ENCODE measurements around the gene MGST1. TPM values are rescaled to one million over a fixed set of nuclear protein-coding genes. Genes with fewer than 3 reads are reported as not detected.

MGST1 gene
- 10 to 100 TPM in 3 of 4 donors, 1 to 10 TPM in 1; 4.6 to 85.6 (median 22.8) TPM for total RNA-seq

- peak; percentile 19 to 60 for DNase-seq
- Histone ChIP-seq H3K9me3 (no peaks in the 10 kb centered on the region), H3K27me3 (no peaks in the 10 kb centered on the region), H3K4me1 (no peaks in the 10 kb centered on the region), H3K27ac (peak within 1 kb of the TSS; percentile 62 to 69), H3K36me3 (no peaks in the 10 kb centered on the region), H3K4me3 (peak within 1 kb of the TSS; percentile 26 to 31)
- intact Hi-C loops (cut with DNase I; ENCODE audit: low total_unique reads), result no loop called here
- peak in 1 of 2 donors; percentile 20 for TF ChIP-seq POLR2A (IDR thresholded peaks at IDR 0.05)
- no peak for TF ChIP-seq CTCF (IDR thresholded peaks at IDR 0.05)
Measured at GRCh38 chr12:16347391-16348298, at the start of gene MGST1. TSS of gene MGST1 (plus strand) at chr12:16347645. CDS start at chr12:16354253, 6,608 bp downstream.

GRCh38 chr12:16299403-16299802, 48.0 kb upstream of the MGST1 start:
- Histone ChIP-seq H3K4me1 (no peaks in the 10 kb centered on the region), H3K4me3 (no peak overlapping the region), H3K9me3 (no peaks in the 10 kb centered on the region), H3K36me3 (no peaks in the 10 kb centered on the region), H3K27me3 (no peaks in the 10 kb centered on the region), H3K27ac (no peak overlapping the region)
- peak in 1 of 2 donors; percentile 14 for DNase-seq
- intact Hi-C loops (cut with DNase I; ENCODE audit: low total_unique reads), result no loop called here
- TF ChIP-seq POLR2A (IDR thresholded peaks at IDR 0.05) (no peak), CTCF (IDR thresholded peaks at IDR 0.05) (no peak)

GRCh38 chr12:16300122-16300521, 47.3 kb upstream of the MGST1 start:
- intact Hi-C loops (cut with DNase I; ENCODE audit: low total_unique reads), result no loop called here
- no peak overlapping the region for H3K4me3 ChIP-seq
- no peaks in the 10 kb centered on the region for H3K36me3 ChIP-seq
- no peaks in the 10 kb centered on the region for H3K9me3 ChIP-seq
- TF ChIP-seq CTCF (IDR thresholded peaks at IDR 0.05), result no peak
- TF ChIP-seq POLR2A (IDR thresholded peaks at IDR 0.05), result no peak
- H3K27ac ChIP-seq, result peak overlapping the region in 1 of 2 donors; percentile 50
- H3K4me1 ChIP-seq, result no peaks in the 10 kb centered on the region
- DNase-seq, result no peak
- no peaks in the 10 kb centered on the region for H3K27me3 ChIP-seq

- H3K9me3 ChIP-seq, result no peaks in the 10 kb centered on the region
- intact Hi-C loops (cut with DNase I; ENCODE audit: low total_unique reads), result no loop called here
- H3K27ac ChIP-seq, result peak overlapping the region in 1 of 2 donors; percentile 50
- peak; percentile 18 to 50 for DNase-seq
- H3K4me3 ChIP-seq, result no peak overlapping the region
- H3K4me1 ChIP-seq, result no peaks in the 10 kb centered on the region
- H3K27me3 ChIP-seq, result no peaks in the 10 kb centered on the region
- no peak for TF ChIP-seq POLR2A (IDR thresholded peaks at IDR 0.05)
- no peak for TF ChIP-seq CTCF (IDR thresholded peaks at IDR 0.05)
- H3K36me3 ChIP-seq, result no peaks in the 10 kb centered on the region
Measured at GRCh38 chr12:16300736-16301135, 46.7 kb upstream of the MGST1 start.

DNA sequence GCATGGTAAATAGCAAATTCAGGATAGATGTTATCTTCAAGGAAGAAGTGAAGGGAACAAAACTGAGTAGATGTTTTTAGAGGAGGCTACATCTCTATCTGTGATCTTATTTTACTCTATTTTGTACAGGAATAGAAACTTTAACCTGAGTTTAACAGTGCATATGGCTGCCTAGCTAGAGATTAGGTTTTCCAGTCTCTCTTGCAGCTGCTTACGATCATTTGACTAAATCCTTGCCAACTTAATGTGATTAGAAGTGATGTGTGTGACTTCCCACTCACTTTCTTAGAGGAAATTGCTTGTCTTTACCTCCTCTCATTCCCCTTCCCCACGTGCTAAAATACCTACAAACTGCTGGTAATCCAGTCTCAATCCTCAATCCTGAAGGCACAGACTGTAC, 43.5 kb upstream of the MGST1 start:
- TF ChIP-seq CTCF (IDR thresholded peaks at IDR 0.05) (no peak), POLR2A (IDR thresholded peaks at IDR 0.05) (no peak)
- intact Hi-C loops (cut with DNase I; ENCODE audit: low total_unique reads), result no loop called here

More for the DNA sequence above, 43.5 kb upstream of the MGST1 start:
- Histone ChIP-seq H3K4me3 (no peak overlapping the region), H3K27ac (no peak overlapping the region), H3K36me3 (no peaks in the 10 kb centered on the region), H3K4me1 (no peaks in the 10 kb centered on the region), H3K9me3 (no peaks in the 10 kb centered on the region), H3K27me3 (no peaks in the 10 kb centered on the region)
- DNase-seq, result no peak
